ENCODE measurements around the gene ASF1B.

ASF1B gene

GRCh38 chr19:14116525-14116917 lies 19.9 kb downstream of the ASF1B start:
- peaks cover 59% of the 10 kb centered on the region for H3K4me1 Mint-ChIP-seq

GRCh38 chr19:14115756-14116155 lies 20.6 kb downstream of the ASF1B start:
- H3K27ac Mint-ChIP-seq, result no peak overlapping the region

More at GRCh38 chr19:14116525-14116917, 19.9 kb downstream of the ASF1B start:
- H3K27ac Mint-ChIP-seq, result peak overlapping the region; percentile 84
- H3K9me3 Mint-ChIP-seq, result no peaks in the 10 kb centered on the region
- CTCF ChIA-PET, result interaction anchor here (1.5 to 4.2 kb wide), 6 partner anchors 19 to 236 kb away, joined by 3 to 31 read pairs (median 13); partner anchors contain the start of genes ASF1B and MISP3
- no peak for DNase-seq
- H3K36me3 Mint-ChIP-seq, result peaks cover 10% of the 10 kb centered on the region
- peak overlapping the region; percentile 87 for H3K4me3 Mint-ChIP-seq
- H3K27me3 Mint-ChIP-seq, result no peaks in the 10 kb centered on the region

GRCh38 chr19:14114854-14115253 lies 21.5 kb downstream of the ASF1B start:
- Mint-ChIP-seq H3K27me3 (no peaks in the 10 kb centered on the region), H3K27ac (no peak overlapping the region), H3K4me1 (peaks cover 61% of the 10 kb centered on the region), H3K36me3 (peaks cover 4% of the 10 kb centered on the region), H3K9me3 (no peaks in the 10 kb centered on the region), H3K4me3 (no peak overlapping the region)
- peak; percentile 69 for DNase-seq
- CTCF ChIA-PET, result interaction anchor here (0.8 to 4.2 kb wide), 15 partner anchors 8 to 239 kb away, joined by 3 to 31 read pairs (median 4); partner anchors contain the start of genes ASF1B and MISP3

More at GRCh38 chr19:14115756-14116155, 20.6 kb downstream of the ASF1B start:
- Mint-ChIP-seq H3K4me3 (peak overlapping the region; percentile 87), H3K4me1 (peaks cover 62% of the 10 kb centered on the region), H3K9me3 (no peaks in the 10 kb centered on the region), H3K27me3 (no peaks in the 10 kb centered on the region), H3K36me3 (peaks cover 10% of the 10 kb centered on the region)
- DNase-seq, result no peak
- CTCF ChIA-PET, result interaction anchor here (1.0 to 4.2 kb wide), 10 partner anchors 20 to 235 kb away, joined by 3 to 31 read pairs (median 7); partner anchors contain the start of genes ASF1B and MISP3

GRCh38 chr19:14114439-14114838 lies 21.9 kb downstream of the ASF1B start:
- no peak overlapping the region for H3K27ac Mint-ChIP-seq
- peaks cover 61% of the 10 kb centered on the region for H3K4me1 Mint-ChIP-seq
- H3K4me3 Mint-ChIP-seq, result no peak overlapping the region
- no peaks in the 10 kb centered on the region for H3K27me3 Mint-ChIP-seq
- no peaks in the 10 kb centered on the region for H3K36me3 Mint-ChIP-seq
- CTCF ChIA-PET, result interaction anchor here (0.8 to 4.2 kb wide), 12 partner anchors 9 to 239 kb away, joined by 3 to 31 read pairs (median 5); partner anchors contain the start of genes ASF1B and MISP3
- no peak for DNase-seq
- H3K9me3 Mint-ChIP-seq, result no peaks in the 10 kb centered on the region

- no peaks in the 10 kb centered on the region for H3K27me3 Mint-ChIP-seq
- CTCF ChIA-PET, result interaction anchor here (0.8 to 4.2 kb wide), 10 partner anchors 11 to 238 kb away, joined by 3 to 31 read pairs (median 6); partner anchors contain the start of genes ASF1B and MISP3
- peak overlapping the region; percentile 37 for H3K27ac Mint-ChIP-seq
- H3K4me3 Mint-ChIP-seq, result no peak overlapping the region
- H3K36me3 Mint-ChIP-seq, result no peaks in the 10 kb centered on the region
- peaks cover 57% of the 10 kb centered on the region for H3K4me1 Mint-ChIP-seq
- no peaks in the 10 kb centered on the region for H3K9me3 Mint-ChIP-seq
- DNase-seq, result peak; percentile 57
These were observed 22.5 kb downstream of the ASF1B start for GRCh38 chr19:14113762-14114414.

GRCh38 chr19:14112809-14113385 lies 23.5 kb downstream of the ASF1B start:
- no peaks in the 10 kb centered on the region for H3K27me3 Mint-ChIP-seq

GRCh38 chr19:14112051-14112808 lies 24.2 kb downstream of the ASF1B start:
- Mint-ChIP-seq H3K9me3 (no peaks in the 10 kb centered on the region), H3K4me3 (no peak overlapping the region), H3K4me1 (peaks cover 52% of the 10 kb centered on the region), H3K27me3 (no peaks in the 10 kb centered on the region), H3K27ac (peak overlapping the region; percentile 64), H3K36me3 (no peaks in the 10 kb centered on the region)
- DNase-seq, result no peak
- CTCF ChIA-PET, result interaction anchor here (1.0 to 2.0 kb wide), 4 partner anchors 10 to 208 kb away, joined by 3 to 7 read pairs (median 3); no protein-coding TSS in a partner anchor

More at GRCh38 chr19:14112809-14113385, 23.5 kb downstream of the ASF1B start:
- Mint-ChIP-seq H3K4me3 (no peak overlapping the region), H3K9me3 (no peaks in the 10 kb centered on the region), H3K4me1 (peaks cover 52% of the 10 kb centered on the region), H3K36me3 (no peaks in the 10 kb centered on the region), H3K27ac (peak overlapping the region; percentile 62)
- no peak for DNase-seq
- CTCF ChIA-PET, result interaction anchor here (0.6 to 4.2 kb wide), 8 partner anchors 10 to 232 kb away, joined by 3 to 31 read pairs (median 5); partner anchors contain the start of genes ASF1B and MISP3

- peak overlapping the region; percentile 64 for H3K27ac Mint-ChIP-seq
- no peaks in the 10 kb centered on the region for H3K9me3 Mint-ChIP-seq
- peaks cover 47% of the 10 kb centered on the region for H3K4me1 Mint-ChIP-seq
- H3K27me3 Mint-ChIP-seq, result no peaks in the 10 kb centered on the region
- no peak for DNase-seq
- no peaks in the 10 kb centered on the region for H3K36me3 Mint-ChIP-seq
- CTCF ChIA-PET, result interaction anchor here (1.2 kb wide), 1 partner anchor 207 kb away, joined by 3 read pairs; no protein-coding TSS in a partner anchor
- no peak overlapping the region for H3K4me3 Mint-ChIP-seq
These were observed 24.9 kb downstream of the ASF1B start for GRCh38 chr19:14111486-14111885.

GRCh38 chr19:14110650-14111049 lies 25.7 kb downstream of the ASF1B start:
- no peak overlapping the region for H3K27ac Mint-ChIP-seq
- H3K4me1 Mint-ChIP-seq, result peaks cover 39% of the 10 kb centered on the region
- no peak overlapping the region for H3K4me3 Mint-ChIP-seq
- no peak for DNase-seq
- CTCF ChIA-PET, result no interaction called here
- peaks cover 2% of the 10 kb centered on the region for H3K36me3 Mint-ChIP-seq
- no peaks in the 10 kb centered on the region for H3K9me3 Mint-ChIP-seq
- no peaks in the 10 kb centered on the region for H3K27me3 Mint-ChIP-seq

GRCh38 chr19:14107581-14108461 lies 28.6 kb downstream of the ASF1B start:
- Mint-ChIP-seq H3K9me3 (no peaks in the 10 kb centered on the region), H3K4me1 (peaks cover 17% of the 10 kb centered on the region), H3K4me3 (no peak overlapping the region), H3K27ac (peak overlapping the region; percentile 9), H3K27me3 (no peaks in the 10 kb centered on the region), H3K36me3 (peaks cover 10% of the 10 kb centered on the region)
- CTCF ChIA-PET, result interaction anchor here (1.3 kb wide), 1 partner anchor 25 kb away, joined by 4 read pairs; no protein-coding TSS in a partner anchor
- DNase-seq, result no peak

GRCh38 chr19:14106840-14107239 lies 29.5 kb downstream of the ASF1B start:
- H3K9me3 Mint-ChIP-seq, result no peaks in the 10 kb centered on the region
- H3K36me3 Mint-ChIP-seq, result peaks cover 12% of the 10 kb centered on the region
- H3K27ac Mint-ChIP-seq, result no peak overlapping the region
- DNase-seq, result no peak
- no peaks in the 10 kb centered on the region for H3K27me3 Mint-ChIP-seq
- H3K4me1 Mint-ChIP-seq, result peaks cover 8% of the 10 kb centered on the region
- H3K4me3 Mint-ChIP-seq, result no peak overlapping the region
- CTCF ChIA-PET, result no interaction called here

- CTCF ChIA-PET, result no interaction called here
- peak overlapping the region; percentile 45 for H3K27ac Mint-ChIP-seq
These were observed 30.7 kb downstream of the ASF1B start for GRCh38 chr19:14105680-14106079.

GRCh38 chr19:14103310-14103709 lies 33.1 kb downstream of the ASF1B start:
- Mint-ChIP-seq H3K9me3 (no peaks in the 10 kb centered on the region), H3K4me1 (no peaks in the 10 kb centered on the region), H3K36me3 (peaks cover 15% of the 10 kb centered on the region), H3K27ac (no peak overlapping the region), H3K4me3 (no peak overlapping the region), H3K27me3 (no peaks in the 10 kb centered on the region)
- DNase-seq, result no peak
- CTCF ChIA-PET, result interaction anchor here (1.9 kb wide), 1 partner anchor 10 kb away, joined by 7 read pairs; no protein-coding TSS in a partner anchor

More at GRCh38 chr19:14105680-14106079, 30.7 kb downstream of the ASF1B start:
- no peak overlapping the region for H3K4me3 Mint-ChIP-seq
- H3K27me3 Mint-ChIP-seq, result no peaks in the 10 kb centered on the region
- H3K36me3 Mint-ChIP-seq, result peaks cover 15% of the 10 kb centered on the region
- H3K9me3 Mint-ChIP-seq, result no peaks in the 10 kb centered on the region
- DNase-seq, result no peak
- H3K4me1 Mint-ChIP-seq, result peaks cover 2% of the 10 kb centered on the region
